A549 (cell line): ENCODE results near the gene MYADML2.
A peak's percentile ranks its signal among the peaks of the same experiment; 100 is the strongest.

ENCODE experiments used
- CEBPB ChIP-seq, 2 experiments: fragments of >200 bp in 1 of 2; sonication (Bioruptor Twin) in 1 of 2; formaldehyde crosslinking in 1 of 2; IDR thresholded peaks; 2 replicates each; pipeline ENCODE4 v1.6.1; 2012 to 2016
- CTCF ChIP-seq: fragments of >200 bp; sonication (Bioruptor Twin); formaldehyde crosslinking; IDR thresholded peaks from 3 replicates; pipeline ENCODE4 v1.5.1; 2016
- E2F6 ChIP-seq: IDR thresholded peaks from 2 replicates; pipeline ENCODE4 v1.6.1; 2012; ENCODE audit warnings: low read depth, borderline replicate concordance
- EHMT2 ChIP-seq: fragments of 200-600 bp; sonication (generic); IDR thresholded peaks from 2 replicates; pipeline ENCODE4 v1.6.1; 2016; ENCODE audit warnings: antibody characterized with exemption, low read depth, mild to moderate bottlenecking, moderate library complexity
- FOSB ChIP-seq: fragments of 250-450 bp; sonication (Bioruptor Pico); IDR thresholded peaks from 2 replicates; pipeline ENCODE4 v1.5.0; 2020; ENCODE audit warnings: mild to moderate bottlenecking, moderate library complexity
- HEYL ChIP-seq: fragments of 250-450 bp; sonication (Bioruptor Pico); IDR thresholded peaks from 2 replicates; pipeline ENCODE4 v1.8.0; 2021; ENCODE audit warnings: mild to moderate bottlenecking, moderate library complexity
- PBX3 ChIP-seq: IDR thresholded peaks from 2 replicates; pipeline ENCODE4 v1.6.1; 2012
- POLR2A ChIP-seq: IDR thresholded peaks from 2 replicates; pipeline ENCODE4 v1.6.1; 2012; ENCODE audit warnings: mild to moderate bottlenecking, low read length
- RCOR1 ChIP-seq: fragments of 150-350 bp; IDR thresholded peaks from 2 replicates; pipeline ENCODE4 v1.6.1; 2014; ENCODE audit warnings: antibody characterized with exemption, low read length, low read depth
- RFX5 ChIP-seq: fragments of 450-650 bp; IDR thresholded peaks from 2 replicates; pipeline ENCODE4 v1.7.1; 2014; ENCODE audit warnings: antibody characterized with exemption, mild to moderate bottlenecking, moderate library complexity
- SMC3 ChIP-seq: fragments of >200 bp; sonication (Bioruptor Twin); formaldehyde crosslinking; IDR thresholded peaks from 3 replicates; pipeline ENCODE4 v1.6.1; 2018; ENCODE audit warnings: inconsistent platforms
- TP53 ChIP-seq: fragments of 250-450 bp; sonication (Bioruptor Pico); IDR thresholded peaks from 2 replicates; pipeline ENCODE4 v1.5.0; 2021; ENCODE audit warnings: mild to moderate bottlenecking, moderate library complexity

- TF ChIP-seq SMC3: peak; percentile 54
- no peak for TF ChIP-seq TP53 (CRISPR knock-in tag)
- TF ChIP-seq CTCF: peak; percentile 74
- TF ChIP-seq FOSB: no peak
- peak; percentile 33 for TF ChIP-seq POLR2A
- TF ChIP-seq CEBPB (IDR thresholded peaks at IDR 0.05): no peak
- TF ChIP-seq PBX3: peak; percentile 50
- no peak for TF ChIP-seq RCOR1
- no peak for TF ChIP-seq HEYL (CRISPR knock-in tag)
- peak; percentile 32; the same call in 1 of the 2 replicates for TF ChIP-seq E2F6
- no peak for TF ChIP-seq EHMT2
- no peak for TF ChIP-seq RFX5
Measured at GRCh38 chr17:81927653-81928543, 19.1 kb downstream of the MYADML2 start, which contains the start of gene MAFG.
